Osteoblast (primary cell): ENCODE measurements around the gene ITIH4. TPM values are rescaled to one million over a fixed set of nuclear protein-coding genes. Genes with fewer than 3 reads are reported as not detected.

ENCODE experiments used
- DNase-seq: peaks from one replicate; pipeline ENCODE4 v3.0.0; 2011; ENCODE audit warnings: low spot score, mixed read lengths; ENCODE audit not compliant: insufficient read length; ENCODE audit errors: missing footprints
- H2AFZ ChIP-seq: 2 replicates; pipeline ENCODE4 v1.6.0; 2011; ENCODE audit warnings: mild to moderate bottlenecking, low read length
- H3K27ac ChIP-seq: 2 replicates; pipeline ENCODE4 v1.5.1; 2011; ENCODE audit warnings: mild to moderate bottlenecking, low read depth, low read length, moderate library complexity
- H3K27me3 ChIP-seq: 2 replicates; pipeline ENCODE4 v1.6.0; 2012; ENCODE audit warnings: mild to moderate bottlenecking, control low read depth, inconsistent platforms, low read length, moderate library complexity; ENCODE audit not compliant: insufficient read depth
- H3K36me3 ChIP-seq: 2 replicates; pipeline ENCODE4 v1.5.1; 2011; ENCODE audit warnings: mild to moderate bottlenecking, low read length, control low read depth, moderate library complexity; ENCODE audit not compliant: insufficient read depth
- H3K4me1 ChIP-seq: 2 replicates; pipeline ENCODE4 v1.5.1; 2011; ENCODE audit warnings: mild to moderate bottlenecking, low read length, control low read depth, moderate library complexity; ENCODE audit not compliant: insufficient read depth
- H3K4me2 ChIP-seq: 2 replicates; pipeline ENCODE4 v1.6.0; 2011; ENCODE audit warnings: mild to moderate bottlenecking, low read length; ENCODE audit not compliant: insufficient read depth
- H3K4me3 ChIP-seq: fragments of 200-600 bp; sonication (generic); 3 replicates; pipeline ENCODE4 v1.5.1; 2012; ENCODE audit warnings: mild to moderate bottlenecking, low read length, inconsistent platforms; ENCODE audit not compliant: insufficient read depth
- H3K79me2 ChIP-seq: 2 replicates; pipeline ENCODE4 v1.6.0; 2012; ENCODE audit warnings: mild to moderate bottlenecking, low read length, control low read depth, inconsistent platforms; ENCODE audit not compliant: insufficient read depth
- H3K9me3 ChIP-seq: 2 replicates; pipeline ENCODE4 v1.5.1; 2011; ENCODE audit warnings: low read depth, low read length, control low read depth
- H4K20me1 ChIP-seq: 2 replicates; pipeline ENCODE4 v1.6.0; 2012; ENCODE audit warnings: mild to moderate bottlenecking, low read length, control low read depth; ENCODE audit not compliant: insufficient read depth
- CTCF ChIP-seq: IDR thresholded peaks from 2 replicates; pipeline ENCODE4 v1.5.1; 2011; ENCODE audit warnings: mild to moderate bottlenecking, low read depth, low read length, moderate library complexity; ENCODE audit errors: extremely low read depth
- total RNA-seq: library from RNA; depleted of rRNA; stranded (reverse); fragments of >200 nt; gene quantifications from 2 replicates; pipeline ENCODE4 v1.2.3, GENCODE V29; 2012

Gene ITIH4
- total RNA-seq, 1 donor = 2.5 TPM

DNA sequence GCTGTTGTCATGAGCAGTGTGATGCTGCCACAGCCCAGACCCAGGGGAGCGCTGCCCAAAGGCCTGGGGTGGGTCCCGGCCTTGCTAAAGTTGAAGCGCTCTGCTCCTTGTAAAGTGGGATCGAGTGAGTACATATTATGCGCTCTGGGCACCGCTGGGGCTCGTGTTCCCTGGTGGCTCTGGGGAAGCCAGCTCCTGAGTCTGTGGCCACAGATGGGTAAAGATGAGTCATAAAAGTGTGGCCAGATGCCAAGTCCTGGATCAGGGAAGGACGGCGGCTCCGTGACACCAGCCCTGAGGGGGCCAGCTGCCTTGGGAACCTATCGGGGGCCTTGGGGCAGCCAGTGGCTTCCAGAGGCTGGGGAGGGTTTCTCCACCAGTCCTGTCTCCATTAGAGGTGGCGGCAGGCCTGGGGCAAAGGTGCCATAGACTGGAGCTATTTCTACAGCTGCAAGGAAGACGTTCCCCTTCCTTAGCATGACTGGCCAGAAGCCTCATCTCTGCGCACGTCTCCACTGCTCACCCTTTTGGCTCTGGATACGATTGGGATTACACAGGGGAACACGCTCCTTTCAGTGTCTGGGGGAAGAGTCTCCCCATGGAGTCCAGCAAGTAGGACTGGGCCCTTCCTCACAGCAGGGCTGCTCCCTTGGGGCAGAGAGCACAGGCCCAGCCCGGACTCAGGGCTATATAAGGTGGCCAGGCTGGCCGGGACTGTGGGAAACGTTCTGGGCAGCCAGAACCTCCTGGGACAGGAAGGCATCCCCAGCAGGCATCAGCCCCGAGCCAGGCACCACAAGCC, 1.2 kb upstream of the ITIH4 start:
- Histone ChIP-seq H3K36me3 (no peaks in the 10 kb centered on the region), H3K4me3 (no peak overlapping the region), H3K9me3 (no peaks in the 10 kb centered on the region), H2AFZ (no peak overlapping the region), H3K27me3 (no peaks in the 10 kb centered on the region), H3K4me1 (peaks cover 21% of the 10 kb centered on the region), H3K79me2 (no peaks in the 10 kb centered on the region), H4K20me1 (peaks cover 8% of the 10 kb centered on the region), H3K4me2 (peak overlapping the region; percentile 52), H3K27ac (peak overlapping the region; percentile 23)
- DNase-seq = peak; percentile 97
- no peak for TF ChIP-seq CTCF

DNA sequence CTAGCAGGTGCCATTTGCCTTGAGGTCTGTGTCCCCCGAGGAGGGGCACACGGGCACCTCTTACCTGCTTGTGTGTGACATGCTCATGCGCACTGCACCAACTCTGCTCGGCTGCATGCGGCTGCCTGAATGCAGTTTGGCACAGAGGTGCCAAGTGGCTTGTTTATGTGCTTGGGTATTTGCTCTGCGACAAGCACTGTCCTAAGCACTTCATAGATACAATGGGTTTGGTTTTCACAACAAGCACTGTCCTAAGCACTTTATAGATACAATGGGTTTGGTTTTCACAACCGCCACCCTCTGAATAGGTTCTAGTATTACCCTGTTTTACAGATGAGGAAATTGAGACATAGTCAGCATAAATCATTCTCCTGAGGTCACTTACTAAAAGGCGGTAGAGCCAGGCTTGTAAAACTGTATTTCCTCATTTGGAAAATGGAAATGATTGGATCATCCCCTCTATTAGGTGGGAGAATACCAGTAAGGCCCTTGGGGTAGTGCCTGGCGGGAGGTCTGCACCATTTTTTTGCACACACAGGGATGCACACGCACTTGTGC, 487 bp downstream of the ITIH4 start:
- Histone ChIP-seq H3K27me3 (no peaks in the 10 kb centered on the region), H3K27ac (no peak overlapping the region), H3K36me3 (no peaks in the 10 kb centered on the region), H2AFZ (no peak overlapping the region), H3K4me3 (no peak overlapping the region), H3K9me3 (no peaks in the 10 kb centered on the region), H3K79me2 (no peaks in the 10 kb centered on the region), H4K20me1 (peaks cover 8% of the 10 kb centered on the region), H3K4me1 (peaks cover 21% of the 10 kb centered on the region), H3K4me2 (no peak overlapping the region)
- no peak for TF ChIP-seq CTCF
- DNase-seq = peak; percentile 57

DNA sequence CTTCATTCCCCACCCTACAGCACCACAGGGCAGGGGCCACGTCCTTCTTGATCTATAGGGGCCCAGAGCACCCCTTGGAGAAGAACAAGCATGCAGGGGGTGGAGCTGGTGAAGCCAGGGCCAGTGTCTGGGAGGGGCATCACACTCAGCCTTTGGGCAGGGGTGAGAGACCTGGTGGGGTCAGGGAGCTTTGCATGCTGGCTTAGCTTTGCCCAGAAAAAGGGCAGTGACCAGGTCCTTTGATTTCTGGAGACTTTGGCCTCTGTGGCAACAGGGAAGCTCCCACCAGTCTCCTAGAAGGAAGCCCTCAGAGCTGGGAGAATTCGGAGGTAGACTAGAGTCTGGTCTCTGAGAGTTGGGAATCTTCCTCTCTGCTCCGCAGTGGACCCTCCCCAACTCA, 990 bp downstream of the ITIH4 start:
- H3K4me2 ChIP-seq = no peak overlapping the region
- H3K36me3 ChIP-seq = no peaks in the 10 kb centered on the region
- H4K20me1 ChIP-seq = peaks cover 8% of the 10 kb centered on the region
- H3K9me3 ChIP-seq = no peaks in the 10 kb centered on the region
- H3K27me3 ChIP-seq = no peaks in the 10 kb centered on the region
- no peak for TF ChIP-seq CTCF
- no peak overlapping the region for H3K27ac ChIP-seq
- DNase-seq = peak; percentile 43
- H3K4me1 ChIP-seq = peaks cover 21% of the 10 kb centered on the region
- H3K4me3 ChIP-seq = no peak overlapping the region
- H3K79me2 ChIP-seq = no peaks in the 10 kb centered on the region
- no peak overlapping the region for H2AFZ ChIP-seq

- no peak overlapping the region for H3K27ac ChIP-seq
- no peak overlapping the region for H2AFZ ChIP-seq
- peaks cover 7% of the 10 kb centered on the region for H4K20me1 ChIP-seq
- no peaks in the 10 kb centered on the region for H3K36me3 ChIP-seq
- H3K79me2 ChIP-seq = no peaks in the 10 kb centered on the region
- no peak overlapping the region for H3K4me3 ChIP-seq
- no peak for TF ChIP-seq CTCF
- peaks cover 21% of the 10 kb centered on the region for H3K4me1 ChIP-seq
- H3K9me3 ChIP-seq = no peaks in the 10 kb centered on the region
- peak; percentile 81 for DNase-seq
- no peak overlapping the region for H3K4me2 ChIP-seq
- H3K27me3 ChIP-seq = no peaks in the 10 kb centered on the region
Measured at GRCh38 chr3:52827866-52828376, 2.6 kb downstream of the ITIH4 start.
